ENCODE results near the gene RFC2. TPM values are rescaled to one million over a fixed set of nuclear protein-coding genes. Genes with fewer than 3 reads are reported as not detected.
A peak's percentile ranks its signal among the peaks of the same experiment; 100 is the strongest.
"Not testable (repeated sequence)": the region's sequence is repeated elsewhere in the genome, so short reads cannot be mapped to it uniquely, and the experiment has no call there.

RFC2 gene
- total and polyA plus RNA-seq, 8 donors, result 8.1 to 11.4 (median 9.3) TPM

- no peak for TF ChIP-seq CTCF (IDR thresholded peaks at IDR 0.05)
- intact Hi-C loops (cut with DNase I), result no loop called here
- H3K36me3 ChIP-seq, result peaks cover 0 to 6% (median 5%) of the 10 kb centered on the region in 3 donors
- WGBS, 2 donors, result 57 to 66% methylated on average over 7 of the region's 7 CpGs
- H3K4me3 ChIP-seq, result peak overlapping the region in 2 of 4 donors; percentile 67 to 78
- H3K4me1 ChIP-seq, result peaks cover 0 to 10% (median 10%) of the 10 kb centered on the region in 3 donors
- FAIRE-seq (no peak), ATAC-seq (no peak), DNase-seq (peak in 2 of 6 donors; percentile 29 to 36)
- no peaks in the 10 kb centered on the region for H3K27me3 ChIP-seq
- no peaks in the 10 kb centered on the region for H3K9me3 ChIP-seq
- H3K27ac ChIP-seq, result peak overlapping the region in 1 of 4 donors; percentile 96
Measured at GRCh38 chr7:74253331-74253730, 868 bp downstream of the RFC2 start.

GRCh38 chr7:74252893-74253292 lies 1.3 kb downstream of the RFC2 start:
- Histone ChIP-seq H3K27ac (peak overlapping the region in 1 of 4 donors; percentile 96), H3K36me3 (peaks cover 0 to 10% (median 5%) of the 10 kb centered on the region in 3 donors), H3K27me3 (no peaks in the 10 kb centered on the region), H3K4me3 (no peak overlapping the region), H3K9me3 (no peaks in the 10 kb centered on the region), H3K4me1 (peaks cover 0 to 10% (median 10%) of the 10 kb centered on the region in 3 donors)
- no peak for TF ChIP-seq CTCF (IDR thresholded peaks at IDR 0.05)
- DNase-seq (peak; percentile 55 to 86 (median 76)), FAIRE-seq (no peak), ATAC-seq (peak in 3 of 4 donors; percentile 17 to 26 (median 25))
- WGBS, 2 donors, result 41% methylated on average over 5 of the region's 5 CpGs
- intact Hi-C loops (cut with DNase I), result no loop called here

DNA sequence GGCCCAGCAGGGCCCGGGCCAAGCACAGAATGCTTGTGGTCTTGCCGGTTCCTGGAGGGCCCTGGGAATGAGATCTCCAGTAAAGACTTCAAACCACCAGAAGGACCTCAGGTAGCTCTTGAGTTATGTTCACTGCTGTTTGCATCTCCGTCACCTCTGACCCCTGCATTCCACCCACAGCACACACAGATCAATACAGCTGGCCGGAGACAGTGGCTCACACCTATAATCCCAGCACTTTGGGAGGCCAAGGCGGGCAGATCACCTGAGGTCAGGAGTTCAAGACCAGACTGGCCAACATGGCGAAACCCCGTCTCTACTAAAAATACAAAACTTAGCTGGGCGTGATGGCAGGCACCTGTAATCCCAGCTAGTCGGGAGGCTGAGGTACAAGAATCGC lies 5.1 kb downstream of the RFC2 start:
- H3K27ac ChIP-seq; ATAC-seq; DNase-seq; H3K27me3 ChIP-seq; FAIRE-seq; H3K9me3 ChIP-seq; H3K4me3 ChIP-seq; intact Hi-C loops (cut with DNase I): not testable (repeated sequence)
- 90% methylated on average over 10 of the region's 10 CpGs for WGBS, 2 donors
- H3K36me3 ChIP-seq, result peaks cover 0 to 11% (median 11%) of the 10 kb centered on the region in 3 donors
- peaks cover 0 to 13% (median 10%) of the 10 kb centered on the region in 3 donors for H3K4me1 ChIP-seq

DNA sequence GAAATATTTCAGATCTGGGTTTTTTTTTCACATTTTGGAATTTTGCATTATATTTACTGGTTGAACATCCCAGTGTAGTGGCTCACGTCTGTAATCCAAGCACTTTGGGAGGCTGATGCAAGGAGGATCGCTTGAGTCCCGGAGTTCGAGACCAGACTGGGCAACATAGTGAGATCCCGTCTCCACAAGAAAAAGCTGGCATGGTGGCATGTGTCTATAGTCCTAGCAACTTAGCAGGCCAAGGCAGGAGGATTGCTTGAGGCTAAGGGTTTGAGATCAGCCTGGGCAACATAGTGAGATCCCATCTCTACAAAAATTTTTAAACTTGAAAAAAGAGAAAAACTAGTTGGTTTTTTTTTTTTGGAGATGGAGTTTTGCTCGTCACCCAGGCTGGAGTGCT lies 6.0 kb downstream of the RFC2 start:
- FAIRE-seq, result no peak
- TF ChIP-seq CTCF (IDR thresholded peaks at IDR 0.05), result no peak
- no peak overlapping the region for H3K4me3 ChIP-seq
- H3K27ac ChIP-seq, result no peak overlapping the region
- peaks cover 0 to 11% (median 11%) of the 10 kb centered on the region in 3 donors for H3K36me3 ChIP-seq
- DNase-seq, result no peak
- 95 to 99% methylated on average over 6 of the region's 6 CpGs for WGBS, 2 donors
- H3K4me1 ChIP-seq, result peaks cover 0 to 7% (median 6%) of the 10 kb centered on the region in 3 donors
- no peaks in the 10 kb centered on the region for H3K27me3 ChIP-seq
- intact Hi-C loops (cut with DNase I), result no loop called here
- H3K9me3 ChIP-seq, result no peaks in the 10 kb centered on the region
- ATAC-seq, result no peak

DNA sequence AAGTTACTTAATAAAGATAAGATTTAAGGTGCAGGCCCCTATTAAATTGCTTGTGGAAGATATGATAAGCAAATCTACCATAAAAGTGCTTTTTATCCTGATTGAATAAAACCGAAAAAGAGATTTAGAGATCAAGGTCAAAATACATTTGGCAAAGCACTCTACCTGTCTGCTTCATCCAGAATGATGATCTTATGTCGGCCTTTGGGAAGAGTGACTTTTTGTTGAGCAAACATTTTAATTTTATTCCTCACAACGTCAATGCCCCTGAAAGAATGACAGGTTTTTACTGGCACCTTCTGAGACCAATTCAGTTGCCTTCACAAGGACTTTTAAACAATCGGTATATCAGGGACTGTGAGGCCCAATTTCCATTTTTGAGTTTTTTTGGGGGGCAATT lies 7.7 kb downstream of the RFC2 start:
- ATAC-seq, result no peak
- WGBS, 2 donors, result 23 to 26% methylated on average over 4 of the region's 4 CpGs
- Histone ChIP-seq H3K4me3 (no peak overlapping the region), H3K27me3 (no peaks in the 10 kb centered on the region), H3K9me3 (no peaks in the 10 kb centered on the region), H3K27ac (no peak overlapping the region), H3K36me3 (peaks cover 0 to 11% (median 11%) of the 10 kb centered on the region in 3 donors), H3K4me1 (peaks cover 0 to 3% (median 0%) of the 10 kb centered on the region in 3 donors)
- intact Hi-C loops (cut with DNase I), result no loop called here
- no peak for TF ChIP-seq CTCF (IDR thresholded peaks at IDR 0.05)
- no peak for DNase-seq
- FAIRE-seq, result no peak

All from pancreas (tissue), 10 donors.